Esophagus squamous epithelium (tissue), 4 donors: ENCODE data around the gene NFX1.

Experiments used
- CTCF ChIP-seq, 6 experiments: fragments of 450-650 bp in 4 of 6; fragments of 200-600 bp in 2 of 6; sonication (generic) in 2 of 6; IDR thresholded peaks; one replicate each; pipeline ENCODE4 v1.5.1; 2016 to 2019; ENCODE audit warnings: antibody characterized with exemption in 6 of 6, mild to moderate bottlenecking in 4 of 6, moderate library complexity in 4 of 6
- POLR2A ChIP-seq, 4 donors: fragments of 450-650 bp; IDR thresholded peaks; one replicate each; pipeline ENCODE4 v1.6.1; 2017; ENCODE audit warnings: antibody characterized with exemption in 4 of 4, mild to moderate bottlenecking in 4 of 4, moderate library complexity in 3 of 4

- TF ChIP-seq CTCF (IDR thresholded peaks at IDR 0.05) (no peak), POLR2A (IDR thresholded peaks at IDR 0.05) (no peak)
These were observed 35.3 kb upstream of the NFX1 start for GRCh38 chr9:33255014-33255413.
